ENCODE data around the gene SPATA2L.

DNA sequence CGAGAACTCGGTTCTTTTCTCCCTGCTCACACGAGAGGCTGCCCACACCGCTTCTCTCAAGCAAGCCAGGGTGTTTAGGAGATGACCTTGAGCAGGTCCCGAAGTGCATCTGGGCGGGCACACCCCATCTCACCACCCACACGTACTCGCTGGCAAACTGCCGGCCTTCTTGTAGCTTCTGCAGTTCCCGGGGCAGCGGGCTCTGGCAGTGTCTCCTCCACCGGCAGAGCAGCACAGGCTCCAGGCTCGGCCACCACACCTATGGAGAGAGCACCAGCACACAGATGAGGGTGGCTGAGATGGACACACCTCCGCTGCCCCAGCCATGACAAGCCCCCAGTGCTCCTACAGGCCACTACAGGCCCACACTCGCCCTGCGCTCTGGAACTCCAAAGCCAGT is 43.3 kb upstream of the SPATA2L start:
- TF ChIP-seq, protein P1, sequence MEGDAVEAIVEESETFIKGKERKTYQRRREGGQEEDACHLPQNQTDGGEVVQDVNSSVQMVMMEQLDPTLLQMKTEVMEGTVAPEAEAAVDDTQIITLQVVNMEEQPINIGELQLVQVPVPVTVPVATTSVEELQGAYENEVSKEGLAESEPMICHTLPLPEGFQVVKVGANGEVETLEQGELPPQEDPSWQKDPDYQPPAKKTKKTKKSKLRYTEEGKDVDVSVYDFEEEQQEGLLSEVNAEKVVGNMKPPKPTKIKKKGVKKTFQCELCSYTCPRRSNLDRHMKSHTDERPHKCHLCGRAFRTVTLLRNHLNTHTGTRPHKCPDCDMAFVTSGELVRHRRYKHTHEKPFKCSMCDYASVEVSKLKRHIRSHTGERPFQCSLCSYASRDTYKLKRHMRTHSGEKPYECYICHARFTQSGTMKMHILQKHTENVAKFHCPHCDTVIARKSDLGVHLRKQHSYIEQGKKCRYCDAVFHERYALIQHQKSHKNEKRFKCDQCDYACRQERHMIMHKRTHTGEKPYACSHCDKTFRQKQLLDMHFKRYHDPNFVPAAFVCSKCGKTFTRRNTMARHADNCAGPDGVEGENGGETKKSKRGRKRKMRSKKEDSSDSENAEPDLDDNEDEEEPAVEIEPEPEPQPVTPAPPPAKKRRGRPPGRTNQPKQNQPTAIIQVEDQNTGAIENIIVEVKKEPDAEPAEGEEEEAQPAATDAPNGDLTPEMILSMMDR (conservative IDR thresholded peaks at IDR 0.05), result no peak
- no peak for TF ChIP-seq EZH2 (IDR thresholded peaks at IDR 0.05; ENCODE audit: low read depth)
